Astrocyte of the spinal cord (primary cell): ENCODE data around the gene RAD51.
"Not testable (repeated sequence)": the region's sequence is repeated elsewhere in the genome, so short reads cannot be mapped to it uniquely, and the experiment has no call there.

Source experiments
- DNase-seq: peaks from one replicate; pipeline ENCODE4 v3.0.0; 2011; ENCODE audit warnings: low read depth, low spot score
- H3K4me3 ChIP-seq: 2 replicates; pipeline ENCODE4 v1.5.1; 2011; ENCODE audit warnings: low read depth, mild to moderate bottlenecking, low read length, moderate library complexity
- CTCF ChIP-seq: IDR thresholded peaks from 2 replicates; pipeline ENCODE4 v1.5.1; 2012; ENCODE audit warnings: low read depth, mild to moderate bottlenecking, low read length, inconsistent platforms
- in situ Hi-C: cut with HindIII; loops from 2 replicates; pipeline ENCODE4 v1.10.0; 2017; ENCODE audit warnings: low sequenced_read_pairs

The RAD51 gene

GRCh38 chr15:40680151-40680550, 14.8 kb upstream of the RAD51 start:
- no peak for TF ChIP-seq CTCF
- H3K4me3 ChIP-seq = no peak overlapping the region
- DNase-seq = no peak
- in situ Hi-C loops = no loop called here

GRCh38 chr15:40680959-40681358, 14.0 kb upstream of the RAD51 start:
- in situ Hi-C loops, DNase-seq, H3K4me3 ChIP-seq: not testable (repeated sequence)

- in situ Hi-C loops = no loop called here
- no peak for TF ChIP-seq CTCF
- no peak overlapping the region for H3K4me3 ChIP-seq
- DNase-seq = no peak
Measured at GRCh38 chr15:40684381-40684780, 10.6 kb upstream of the RAD51 start.

GRCh38 chr15:40685376-40685775, 9.6 kb upstream of the RAD51 start:
- in situ Hi-C loops = no loop called here
- H3K4me3 ChIP-seq = no peak overlapping the region
- DNase-seq = no peak
- TF ChIP-seq CTCF = no peak

- no peak for TF ChIP-seq CTCF
- no peak for DNase-seq
- H3K4me3 ChIP-seq = no peak overlapping the region
- in situ Hi-C loops = no loop called here
Measured at GRCh38 chr15:40688932-40689799, 5.8 kb upstream of the RAD51 start.

- in situ Hi-C loops = no loop called here
- TF ChIP-seq CTCF = no peak
- no peak for DNase-seq
- no peak overlapping the region for H3K4me3 ChIP-seq
Measured at GRCh38 chr15:40691737-40692136, 3.2 kb upstream of the RAD51 start.

GRCh38 chr15:40693904-40694687, 878 bp upstream of the RAD51 start:
- no peak for DNase-seq
- no peak for TF ChIP-seq CTCF

More at GRCh38 chr15:40693904-40694687, 878 bp upstream of the RAD51 start:
- peak overlapping the region; percentile 98 for H3K4me3 ChIP-seq
- in situ Hi-C loops = no loop called here
